RKO (cell line): ENCODE measurements around the gene TRNAU1AP.
"Not testable (repeated sequence)": the region's sequence is repeated elsewhere in the genome, so short reads cannot be mapped to it uniquely, and the experiment has no call there.

Source experiments
- DNase-seq: peaks from one replicate; pipeline ENCODE4 v3.0.0-alpha.2; 2016; ENCODE audit warnings: low spot score

The TRNAU1AP gene

GRCh38 chr1:28521502-28522164, 31.3 kb upstream of the TRNAU1AP start:
- no peak for DNase-seq

DNA sequence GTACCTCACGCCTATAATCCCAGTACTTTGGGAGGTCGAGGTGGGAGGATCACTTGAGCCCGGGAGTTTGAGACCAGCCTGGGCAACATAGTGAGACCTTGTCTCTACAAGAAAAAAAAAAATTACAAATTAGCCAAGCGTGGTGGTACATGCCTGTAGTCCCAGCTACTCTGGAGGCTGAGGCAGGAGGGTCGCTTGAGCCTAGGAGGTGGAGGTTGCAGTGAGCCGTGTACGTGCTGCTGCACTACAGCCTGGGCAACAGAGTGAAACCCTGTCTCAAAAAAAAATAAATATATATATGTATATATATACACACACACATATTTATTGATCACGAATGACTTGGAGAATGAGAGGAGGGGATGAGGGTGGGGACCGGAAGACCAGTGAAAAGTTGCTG, 30.3 kb upstream of the TRNAU1AP start:
- not testable (repeated sequence) for DNase-seq

- not testable (repeated sequence) for DNase-seq
Measured at GRCh38 chr1:28525002-28525642, 27.8 kb upstream of the TRNAU1AP start.

DNA sequence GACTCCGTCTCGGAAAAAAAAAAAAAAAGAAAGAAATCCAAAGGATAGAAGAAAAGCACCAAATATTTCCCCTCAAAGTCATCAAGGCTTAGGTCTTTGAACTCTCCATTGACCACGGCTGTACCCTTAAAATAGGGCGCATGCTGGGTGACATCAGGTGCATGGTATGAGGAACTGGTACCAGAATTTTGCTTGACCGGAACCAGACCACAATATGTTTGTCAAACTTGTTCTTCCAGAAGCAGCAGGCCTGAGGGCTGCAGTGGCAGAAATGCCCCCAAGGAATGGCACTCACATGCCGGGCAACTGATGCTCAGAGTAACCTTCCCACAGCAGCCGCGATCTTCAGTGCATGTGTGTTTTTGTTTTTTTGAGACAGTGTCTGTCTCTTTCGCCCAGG, 26.0 kb upstream of the TRNAU1AP start:
- DNase-seq = no peak

DNA sequence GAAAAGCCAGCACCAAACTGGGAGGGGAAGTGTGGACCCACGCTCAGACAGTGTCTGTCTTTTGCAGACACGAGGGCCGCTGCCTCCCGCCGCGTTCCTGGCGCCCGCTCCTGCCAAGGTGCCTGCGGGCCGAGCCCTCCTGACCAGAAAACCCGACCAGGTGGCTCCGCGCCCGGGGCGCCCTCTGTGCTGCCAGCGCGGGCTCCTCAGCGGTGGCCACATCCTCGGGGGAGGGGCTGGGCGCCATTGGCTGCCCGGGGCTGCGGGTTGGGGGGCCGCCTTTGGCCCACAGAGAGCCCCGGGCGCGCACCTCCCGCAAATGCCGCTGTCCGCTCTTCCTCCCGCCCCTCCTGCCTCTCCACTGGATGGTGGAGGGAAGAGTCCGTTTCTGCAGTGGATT, 22.4 kb upstream of the TRNAU1AP start:
- no peak for DNase-seq

DNA sequence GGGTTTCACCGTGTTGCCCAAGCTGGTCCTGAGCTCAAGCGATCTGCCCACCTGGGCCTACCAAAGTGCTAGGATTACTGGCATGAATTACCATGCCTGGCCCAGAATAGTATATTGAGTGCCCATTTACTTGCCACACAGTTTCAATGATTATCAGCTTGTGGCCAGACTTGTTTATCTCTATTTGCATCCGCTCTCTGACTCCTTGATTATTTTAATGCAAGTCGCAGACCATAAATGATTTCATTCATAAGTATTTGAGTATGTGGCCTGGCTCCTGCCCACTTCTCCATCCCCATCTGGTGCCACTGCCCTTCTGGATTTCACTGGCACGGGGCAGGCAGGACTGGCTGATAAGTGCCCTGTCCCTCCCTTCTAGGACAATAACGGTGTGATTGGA, 18.2 kb upstream of the TRNAU1AP start:
- no peak for DNase-seq

- no peak for DNase-seq
Measured at GRCh38 chr1:28535180-28535579, 17.7 kb upstream of the TRNAU1AP start.

DNA sequence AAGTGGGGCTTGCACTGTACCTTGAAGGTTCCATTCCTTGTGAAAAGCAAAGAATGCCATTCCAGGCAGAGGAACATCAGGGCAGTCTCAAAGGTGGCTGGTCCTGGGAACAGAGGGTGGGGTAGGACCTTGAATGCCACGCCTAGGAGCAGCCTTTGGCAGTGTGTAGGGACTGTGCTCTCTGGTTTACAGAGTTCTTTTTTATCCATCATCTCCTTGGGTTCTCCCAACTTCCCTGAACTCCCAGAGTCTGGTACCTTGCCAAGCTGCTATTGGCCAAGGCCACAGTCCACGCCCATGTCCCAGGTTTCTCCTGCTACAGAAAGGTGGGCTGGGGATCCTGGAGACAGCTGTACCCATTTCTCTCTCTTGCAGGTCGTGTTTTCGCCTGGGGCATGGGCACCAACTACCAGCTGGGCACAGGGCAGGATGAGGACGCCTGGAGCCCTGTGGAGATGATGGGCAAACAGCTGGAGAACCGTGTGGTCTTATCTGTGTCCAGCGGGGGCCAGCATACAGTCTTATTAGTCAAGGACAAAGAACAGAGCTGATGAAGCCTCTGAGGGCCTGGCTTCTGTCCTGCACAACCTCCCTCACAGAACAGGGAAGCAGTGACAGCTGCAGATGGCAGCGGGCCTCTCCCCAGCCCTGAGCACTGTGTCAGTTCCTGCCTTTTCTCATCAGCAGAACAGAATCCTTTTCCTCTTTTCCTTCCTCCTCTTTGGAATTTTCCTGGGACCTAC, 15.3 kb upstream of the TRNAU1AP start:
- DNase-seq = no peak

- no peak for DNase-seq
Measured at GRCh38 chr1:28538286-28538685, 14.6 kb upstream of the TRNAU1AP start.

DNA sequence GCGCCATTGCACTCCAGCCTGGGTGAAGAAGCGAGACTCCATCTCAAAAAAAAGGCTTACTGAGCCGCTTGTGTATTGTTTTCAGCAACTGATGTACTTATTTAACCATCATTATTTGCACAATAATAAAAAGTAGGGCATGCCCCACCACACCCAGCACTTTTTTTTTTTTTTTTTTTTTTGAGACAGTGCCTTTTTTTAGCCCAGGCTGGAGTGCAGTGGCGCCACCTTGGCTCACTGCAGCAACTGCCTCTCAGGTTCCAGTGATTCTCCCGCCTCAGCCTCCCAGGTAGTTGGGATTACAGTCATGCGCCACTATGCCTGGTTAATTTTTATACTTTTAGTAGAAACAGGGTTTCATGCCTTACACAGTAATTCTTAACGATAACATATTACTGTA, 12.2 kb upstream of the TRNAU1AP start:
- DNase-seq = no peak

DNA sequence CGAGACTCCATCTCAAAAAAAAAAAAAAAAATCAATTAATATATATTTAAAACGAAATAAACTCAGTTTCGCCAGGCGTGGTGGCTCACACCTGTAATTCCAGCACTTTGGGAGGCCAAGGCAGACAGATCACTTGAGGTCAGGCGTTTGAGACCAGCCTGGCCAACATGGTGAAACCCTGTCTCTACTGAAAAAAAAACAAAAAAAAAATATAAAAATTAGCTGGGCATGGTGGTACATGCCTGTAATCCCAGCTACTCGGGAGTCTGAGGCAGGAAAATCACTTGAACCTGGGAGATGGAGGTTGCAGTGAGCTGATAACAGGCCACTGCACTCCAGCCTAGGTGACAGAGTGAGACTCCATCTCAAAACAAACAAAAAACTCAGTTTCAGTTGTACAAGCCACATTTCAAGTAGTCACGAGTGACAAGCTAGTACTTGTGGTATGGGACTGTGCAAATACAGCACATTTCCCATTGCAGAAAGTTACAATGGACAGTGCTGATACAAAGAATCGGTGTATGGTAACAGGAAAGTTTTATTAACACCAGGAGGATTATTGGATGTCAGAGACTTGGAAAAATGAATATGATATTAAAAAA, 11.4 kb upstream of the TRNAU1AP start:
- DNase-seq = not testable (repeated sequence)

- DNase-seq = no peak
Measured at GRCh38 chr1:28545246-28545628, 7.6 kb upstream of the TRNAU1AP start.

GRCh38 chr1:28548318-28548717, 4.6 kb upstream of the TRNAU1AP start:
- DNase-seq = no peak

DNA sequence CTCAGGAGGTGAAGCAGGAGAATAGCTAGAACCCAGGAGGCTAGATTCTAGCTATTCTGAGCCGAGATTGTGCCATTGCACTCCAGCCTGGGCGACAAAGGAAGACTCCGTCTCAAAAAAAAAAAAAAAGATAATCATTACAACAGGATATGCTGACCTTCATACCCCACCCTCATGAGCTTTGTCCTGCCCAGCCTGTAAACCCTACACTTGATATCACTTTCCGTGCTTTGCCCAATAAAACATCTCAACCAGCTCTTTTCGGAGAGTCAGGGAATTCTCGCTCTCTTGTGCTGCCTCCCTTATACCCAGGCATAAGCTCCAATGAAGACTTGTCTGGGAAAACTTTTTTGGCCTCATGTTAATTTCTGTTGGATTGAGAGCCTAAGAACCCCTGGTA, 1.5 kb upstream of the TRNAU1AP start:
- DNase-seq = no peak

DNA sequence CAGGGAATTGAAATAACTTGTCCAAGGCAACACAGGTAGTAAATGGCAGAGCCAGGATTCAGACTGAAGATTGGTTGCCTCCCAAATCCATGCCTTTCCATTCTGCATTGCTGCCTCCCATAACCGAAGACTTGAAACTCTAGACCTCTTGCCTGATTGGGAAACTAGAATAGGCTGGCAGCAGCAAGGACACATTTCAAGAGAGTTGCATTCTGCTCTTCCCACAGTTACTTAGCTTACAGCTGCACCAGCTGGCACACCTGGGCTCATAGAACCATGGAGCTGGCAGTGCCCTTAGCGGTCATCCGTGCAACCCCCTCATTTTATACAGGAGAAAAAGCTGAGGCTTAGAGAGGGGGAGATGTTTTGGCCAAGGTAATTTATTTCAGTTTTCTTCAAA, 8.0 kb downstream of the TRNAU1AP start:
- DNase-seq = no peak

- no peak for DNase-seq
Measured at GRCh38 chr1:28564310-28564709, 11.4 kb downstream of the TRNAU1AP start.

DNA sequence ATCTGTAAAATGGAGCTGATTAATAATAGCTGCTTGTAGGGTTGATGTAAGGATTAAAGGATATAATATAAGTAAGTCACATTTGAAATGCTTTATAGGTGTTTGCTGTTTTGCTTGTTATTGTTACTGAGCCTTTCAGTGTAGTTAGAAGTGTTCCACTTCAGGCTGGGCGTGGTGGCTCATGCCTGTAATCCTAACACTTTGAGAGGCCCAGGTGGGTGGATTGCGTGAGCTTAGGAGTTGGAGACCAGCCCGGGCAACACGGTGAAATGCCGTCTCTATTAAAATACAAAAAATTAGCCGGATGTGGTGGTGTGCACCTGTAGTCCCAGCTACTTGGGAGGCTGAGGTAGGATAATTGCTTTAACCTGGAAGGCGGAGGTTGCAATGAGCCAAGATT, 12.2 kb downstream of the TRNAU1AP start:
- DNase-seq = no peak

GRCh38 chr1:28565726-28566125, 12.8 kb downstream of the TRNAU1AP start:
- DNase-seq = no peak

DNA sequence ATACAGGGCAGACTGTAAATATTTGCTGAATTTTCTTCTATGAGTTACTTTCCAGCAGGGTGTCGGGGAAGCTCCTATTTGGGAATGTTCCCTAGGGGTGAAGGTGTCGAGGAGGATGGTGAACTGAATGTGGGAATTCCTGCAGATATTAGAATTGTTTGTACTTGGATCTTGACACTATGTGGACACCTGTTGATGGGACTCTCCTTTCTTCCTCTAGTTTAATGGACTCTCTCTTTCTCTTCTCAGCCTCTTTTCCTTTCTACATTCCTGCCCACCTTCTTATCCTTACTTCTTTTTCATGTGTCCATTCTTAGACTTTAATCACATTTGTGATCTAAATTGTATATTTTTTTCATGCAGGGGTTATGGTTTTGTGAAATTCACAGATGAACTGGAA, 14.0 kb downstream of the TRNAU1AP start:
- DNase-seq = no peak

GRCh38 chr1:28571911-28572310, 19.0 kb downstream of the TRNAU1AP start:
- DNase-seq = no peak

DNA sequence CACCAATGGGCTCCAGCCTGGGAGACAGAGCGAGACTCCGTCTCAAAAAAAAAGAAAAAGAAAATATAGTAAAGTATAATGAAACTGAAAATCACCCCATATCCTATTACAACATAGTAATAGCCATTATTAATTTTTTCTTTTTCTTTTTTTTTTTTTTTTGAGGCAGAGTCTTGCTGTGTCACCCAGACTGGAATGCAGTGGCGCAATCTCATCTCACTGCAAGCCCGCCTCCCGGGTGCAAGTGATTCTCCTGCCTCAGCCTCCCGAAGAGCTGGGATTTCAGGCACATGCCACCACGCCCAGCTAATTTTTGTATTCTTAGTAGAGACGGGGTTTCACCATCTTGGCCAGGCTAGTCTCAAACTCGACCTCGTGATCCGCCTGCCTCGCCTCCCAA, 20.0 kb downstream of the TRNAU1AP start:
- not testable (repeated sequence) for DNase-seq

DNA sequence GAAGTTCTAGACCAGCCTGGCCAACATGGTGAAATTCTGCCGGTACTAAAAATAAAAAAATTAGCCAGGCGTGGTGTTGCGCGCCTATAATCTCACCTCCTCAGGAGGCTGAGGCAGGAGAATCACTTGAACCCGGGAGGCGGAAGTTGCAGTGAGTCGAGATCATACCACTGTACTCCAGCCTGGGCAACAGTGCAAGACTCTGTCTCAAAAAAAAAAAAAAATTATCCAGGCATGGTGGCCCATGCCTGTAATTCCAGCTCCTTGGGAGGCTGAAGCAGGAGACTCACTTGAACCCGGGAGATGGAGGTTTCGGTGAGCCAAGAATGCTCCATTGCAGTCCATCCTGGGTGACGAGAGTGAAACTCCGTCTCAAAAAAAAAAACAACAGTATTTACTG, 20.7 kb downstream of the TRNAU1AP start:
- no peak for DNase-seq
